ENCODE measurements around the gene MAP10.
"Not testable (repeated sequence)": the region's sequence is repeated elsewhere in the genome, so short reads cannot be mapped to it uniquely, and the experiment has no call there.

Gene MAP10

DNA sequence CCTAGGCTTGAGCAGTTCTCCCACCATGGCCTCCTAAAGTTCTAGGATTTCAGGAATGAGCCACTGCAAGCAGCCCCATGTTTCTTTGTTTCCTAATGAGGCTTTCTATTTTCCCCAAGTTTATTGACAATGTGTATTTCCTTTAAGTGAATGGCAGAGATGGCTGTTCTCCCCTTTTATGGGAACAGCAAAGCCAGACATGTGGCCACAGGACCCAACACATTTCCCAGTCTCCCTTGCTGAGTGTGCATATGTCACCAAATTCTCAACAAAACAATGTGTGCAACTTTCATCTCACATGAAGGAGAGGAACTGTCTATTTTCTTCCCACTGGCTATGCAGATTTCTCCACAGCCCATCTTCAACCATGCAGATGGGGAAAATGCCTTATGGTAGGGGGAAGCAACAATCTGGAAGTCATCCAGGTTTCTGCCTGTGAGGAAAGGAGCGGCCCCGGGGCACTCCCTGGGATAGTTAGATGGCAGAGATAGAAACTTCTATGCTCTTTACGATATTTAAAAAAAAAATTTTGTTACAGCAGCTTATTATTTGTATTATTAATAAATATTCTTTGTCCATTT lies 28.6 kb upstream of the MAP10 start:
- TF ChIP-seq, protein P1, sequence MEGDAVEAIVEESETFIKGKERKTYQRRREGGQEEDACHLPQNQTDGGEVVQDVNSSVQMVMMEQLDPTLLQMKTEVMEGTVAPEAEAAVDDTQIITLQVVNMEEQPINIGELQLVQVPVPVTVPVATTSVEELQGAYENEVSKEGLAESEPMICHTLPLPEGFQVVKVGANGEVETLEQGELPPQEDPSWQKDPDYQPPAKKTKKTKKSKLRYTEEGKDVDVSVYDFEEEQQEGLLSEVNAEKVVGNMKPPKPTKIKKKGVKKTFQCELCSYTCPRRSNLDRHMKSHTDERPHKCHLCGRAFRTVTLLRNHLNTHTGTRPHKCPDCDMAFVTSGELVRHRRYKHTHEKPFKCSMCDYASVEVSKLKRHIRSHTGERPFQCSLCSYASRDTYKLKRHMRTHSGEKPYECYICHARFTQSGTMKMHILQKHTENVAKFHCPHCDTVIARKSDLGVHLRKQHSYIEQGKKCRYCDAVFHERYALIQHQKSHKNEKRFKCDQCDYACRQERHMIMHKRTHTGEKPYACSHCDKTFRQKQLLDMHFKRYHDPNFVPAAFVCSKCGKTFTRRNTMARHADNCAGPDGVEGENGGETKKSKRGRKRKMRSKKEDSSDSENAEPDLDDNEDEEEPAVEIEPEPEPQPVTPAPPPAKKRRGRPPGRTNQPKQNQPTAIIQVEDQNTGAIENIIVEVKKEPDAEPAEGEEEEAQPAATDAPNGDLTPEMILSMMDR (IDR thresholded peaks at IDR 0.05; ENCODE audit: borderline replicate concordance, extremely low read depth, low read length, poor library complexity, severe bottlenecking): no peak
- TF ChIP-seq EZH2 (IDR thresholded peaks at IDR 0.05; ENCODE audit: borderline replicate concordance, low read depth, low read length, severe bottlenecking): no peak
- ATAC-seq (ENCODE audit: insufficient read depth, low read depth): no peak

DNA sequence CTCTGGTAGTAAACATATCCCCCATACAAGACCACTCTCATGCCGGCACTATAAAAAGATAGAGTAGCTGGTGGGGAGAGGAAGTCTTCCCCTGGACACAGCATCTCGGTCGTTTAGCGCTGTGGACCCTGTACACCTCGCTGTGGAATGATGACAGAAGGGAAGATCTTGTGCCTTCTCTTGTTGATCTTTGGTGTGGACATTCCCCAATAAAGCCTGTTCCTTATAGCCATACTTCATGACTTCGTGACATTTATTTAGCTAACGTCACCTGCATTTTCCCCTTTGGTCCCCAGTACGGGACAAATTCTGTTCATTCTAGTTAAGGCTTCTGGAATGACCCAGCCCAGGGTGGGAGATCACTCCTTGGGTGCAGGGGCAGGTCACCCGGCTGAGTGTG lies 24.9 kb upstream of the MAP10 start:
- H2AFZ ChIP-seq (ENCODE audit: low read depth, low read length): no peak overlapping the region
- no peaks in the 10 kb centered on the region for H3K9me3 ChIP-seq (ENCODE audit: insufficient read depth, low read length, severe bottlenecking)
- no peaks in the 10 kb centered on the region for H3K27me3 ChIP-seq (ENCODE audit: insufficient read depth, low read length, poor library complexity)
- H3K4me3 ChIP-seq (ENCODE audit: low read depth in 1 of 2, low read length in 2 of 2): no peak overlapping the region
- no peak overlapping the region for H3K27ac ChIP-seq (ENCODE audit: low read length)
- TF ChIP-seq, protein P1 (IDR thresholded peaks at IDR 0.05; ENCODE audit: borderline replicate concordance, extremely low read depth, low read length, poor library complexity, severe bottlenecking): no peak
- no peak for TF ChIP-seq EZH2 (IDR thresholded peaks at IDR 0.05; ENCODE audit: borderline replicate concordance, low read depth, low read length, severe bottlenecking)
- H3K79me2 ChIP-seq (ENCODE audit: insufficient read depth, low read length): no peaks in the 10 kb centered on the region
- H3K9ac ChIP-seq (ENCODE audit: low read depth, low read length): no peak overlapping the region
- ATAC-seq (ENCODE audit: insufficient read depth, low read depth) (no peak), DNase-seq (no peak)
- H3K4me1 ChIP-seq (ENCODE audit: insufficient read depth, low read length): no peaks in the 10 kb centered on the region
- H3K4me2 ChIP-seq (ENCODE audit: insufficient read depth, low read length): no peak overlapping the region
- H4K20me1 ChIP-seq (ENCODE audit: insufficient read depth, low read length): no peaks in the 10 kb centered on the region
- no peaks in the 10 kb centered on the region for H3K36me3 ChIP-seq (ENCODE audit: insufficient read depth, low read length)

More for the DNA sequence above, 28.6 kb upstream of the MAP10 start:
- no peaks in the 10 kb centered on the region for H3K4me1 ChIP-seq (ENCODE audit: insufficient read depth, low read length)
- H3K36me3 ChIP-seq (ENCODE audit: insufficient read depth, low read length): no peaks in the 10 kb centered on the region
- H2AFZ ChIP-seq (ENCODE audit: low read depth, low read length): no peak overlapping the region
- no peaks in the 10 kb centered on the region for H3K9me3 ChIP-seq (ENCODE audit: insufficient read depth, low read length, severe bottlenecking)
- H3K9ac ChIP-seq (ENCODE audit: low read depth, low read length): no peak overlapping the region
- no peak overlapping the region for H3K4me2 ChIP-seq (ENCODE audit: insufficient read depth, low read length)
- H4K20me1 ChIP-seq (ENCODE audit: insufficient read depth, low read length): no peaks in the 10 kb centered on the region
- no peaks in the 10 kb centered on the region for H3K79me2 ChIP-seq (ENCODE audit: insufficient read depth, low read length)
- no peaks in the 10 kb centered on the region for H3K27me3 ChIP-seq (ENCODE audit: insufficient read depth, low read length, poor library complexity)
- no peak overlapping the region for H3K4me3 ChIP-seq (ENCODE audit: low read depth in 1 of 2, low read length in 2 of 2)
- H3K27ac ChIP-seq (ENCODE audit: low read length): no peak overlapping the region
- DNase-seq: no peak

DNA sequence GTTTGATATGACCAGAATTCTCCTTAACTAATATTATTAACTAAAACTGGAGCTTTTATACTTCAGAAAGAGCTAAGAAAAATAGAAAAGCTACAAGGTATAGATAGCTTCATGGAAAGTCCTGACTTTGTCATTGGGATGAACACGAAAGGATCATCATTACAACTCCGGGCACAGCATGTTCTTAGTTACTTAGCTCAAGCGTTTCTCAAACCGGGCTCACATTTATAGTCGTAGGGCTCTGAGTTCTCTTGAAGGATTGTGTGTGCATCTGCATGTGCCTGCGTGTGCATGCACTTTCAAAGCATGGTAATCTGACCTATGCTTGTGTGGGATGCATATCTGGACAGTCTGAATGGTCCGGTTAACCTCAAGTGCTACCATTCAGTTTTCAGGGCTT lies 20.4 kb upstream of the MAP10 start:
- Histone ChIP-seq H3K9ac (ENCODE audit: low read depth, low read length) (no peak overlapping the region), H3K9me3 (ENCODE audit: insufficient read depth, low read length, severe bottlenecking) (no peaks in the 10 kb centered on the region), H3K4me2 (ENCODE audit: insufficient read depth, low read length) (no peak overlapping the region), H3K36me3 (ENCODE audit: insufficient read depth, low read length) (no peaks in the 10 kb centered on the region), H3K4me1 (ENCODE audit: insufficient read depth, low read length) (no peaks in the 10 kb centered on the region), H3K79me2 (ENCODE audit: insufficient read depth, low read length) (no peaks in the 10 kb centered on the region), H3K27ac (ENCODE audit: low read length) (no peak overlapping the region), H3K27me3 (ENCODE audit: insufficient read depth, low read length, poor library complexity) (no peaks in the 10 kb centered on the region), H2AFZ (ENCODE audit: low read depth, low read length) (no peak overlapping the region), H4K20me1 (ENCODE audit: insufficient read depth, low read length) (no peaks in the 10 kb centered on the region), H3K4me3 (ENCODE audit: low read depth in 1 of 2, low read length in 2 of 2) (no peak overlapping the region)
- ATAC-seq (ENCODE audit: insufficient read depth, low read depth) (no peak), DNase-seq (no peak)
- no peak for TF ChIP-seq EZH2 (IDR thresholded peaks at IDR 0.05; ENCODE audit: borderline replicate concordance, low read depth, low read length, severe bottlenecking)
- TF ChIP-seq, protein P1 (IDR thresholded peaks at IDR 0.05; ENCODE audit: borderline replicate concordance, extremely low read depth, low read length, poor library complexity, severe bottlenecking): no peak

DNA sequence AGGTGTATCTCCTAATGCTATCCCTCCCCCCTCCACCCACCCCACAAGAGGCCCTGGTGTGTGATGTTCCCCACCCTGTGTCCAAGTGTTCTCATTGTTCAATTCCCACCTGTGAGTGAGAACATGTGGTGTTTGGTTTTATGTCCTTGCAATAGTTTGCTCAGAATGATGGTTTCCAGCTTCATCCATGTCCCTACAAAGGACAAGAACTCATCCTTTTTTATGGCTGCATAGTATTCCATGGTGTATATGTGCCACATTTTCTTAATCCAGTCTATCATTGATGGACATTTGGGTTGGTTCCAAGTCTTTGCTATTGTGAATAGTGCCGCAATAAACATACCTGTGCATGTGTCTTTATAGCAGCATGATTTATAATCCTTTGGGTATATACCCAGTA lies 19.6 kb upstream of the MAP10 start:
- not testable (repeated sequence) for H3K9ac ChIP-seq (ENCODE audit: low read depth, low read length); DNase-seq; H3K27me3 ChIP-seq (ENCODE audit: insufficient read depth, low read length, poor library complexity); H2AFZ ChIP-seq (ENCODE audit: low read depth, low read length); H3K4me3 ChIP-seq (ENCODE audit: low read depth in 1 of 2, low read length in 2 of 2); ATAC-seq (ENCODE audit: insufficient read depth, low read depth); H3K27ac ChIP-seq (ENCODE audit: low read length); H3K36me3 ChIP-seq (ENCODE audit: insufficient read depth, low read length); H4K20me1 ChIP-seq (ENCODE audit: insufficient read depth, low read length); H3K4me2 ChIP-seq (ENCODE audit: insufficient read depth, low read length); H3K4me1 ChIP-seq (ENCODE audit: insufficient read depth, low read length); H3K9me3 ChIP-seq (ENCODE audit: insufficient read depth, low read length, severe bottlenecking); H3K79me2 ChIP-seq (ENCODE audit: insufficient read depth, low read length)

Data from DND-41 (cell line).